GM12878 (cell line): ENCODE measurements around the gene CIAO2A. TPM values are rescaled to one million over a fixed set of nuclear protein-coding genes. Genes with fewer than 3 reads are reported as not detected.

Source experiments
- ATAC-seq: fragments of 200-7000 bp; cut with Tn5 transposase; 3 replicates; pipeline ENCODE4 v1.9.1; 2020; ENCODE audit warnings: mild to moderate bottlenecking, moderate library complexity
- BruUV-seq: library from RNA; stranded (reverse); fragments of 400-500 nt; replicated peaks from 2 replicates; lab custom pipeline; 2021; lab: Mats Ljungman, UMichigan
- CTCF ChIA-PET: fragments of 300-600 bp; sonication (Branson Sonifier 250); formaldehyde crosslinking; extraction: SDS; loops from one replicate; lab custom pipeline; 2021; ENCODE audit warnings: inconsistent platforms; lab: Yijun Ruan, JAX
- POLR2A ChIA-PET: fragments of 350-600 bp; formaldehyde crosslinking; extraction: SDS; loops from one replicate; lab custom pipeline; 2021; ENCODE audit warnings: inconsistent platforms; lab: Charles Lee
- RAD21 ChIA-PET: fragments of 300-600 bp; sonication (Branson Sonifier 250); formaldehyde crosslinking; loops from one replicate; lab custom pipeline; 2023; ENCODE audit warnings: antibody characterized with exemption; ENCODE audit not compliant: unreplicated experiment; lab: Charles Lee
- SMC1A ChIA-PET: fragments of 300-600 bp; sonication (Branson Sonifier 250); formaldehyde crosslinking; loops from one replicate; lab custom pipeline; 2023; ENCODE audit not compliant: unreplicated experiment, uncharacterized antibody; lab: Charles Lee
- DNase-seq: peaks from one replicate; pipeline ENCODE4 v3.0.0-alpha.2; 2011; ENCODE audit warnings: low read depth, low spot score
- FAIRE-seq: peaks from 3 replicates; lab custom pipeline; 2011; peaks lifted over from hg19 to GRCh38; lab: Jason Lieb, UNC
- H2AFZ ChIP-seq: 2 replicates; pipeline ENCODE4 v1.6.0; 2011; ENCODE audit warnings: low read depth, low read length, control low read depth; ENCODE audit not compliant: control insufficient read depth
- H3K27ac ChIP-seq: 2 replicates; pipeline ENCODE4 v1.5.1; 2011; ENCODE audit warnings: control low read depth; ENCODE audit not compliant: control insufficient read depth, insufficient read depth
- H3K27me3 ChIP-seq, 2 experiments: replicated peaks in 1 of 2; 2 replicates each; pipeline versions ENCODE4 v1.6.0 to v1.6.1; 2011; ENCODE audit warnings: low read length in 1 of 2; ENCODE audit not compliant: control insufficient read depth in 2 of 2, insufficient read depth in 2 of 2
- H3K36me3 ChIP-seq, 2 experiments: 2 replicates each; pipeline ENCODE4 v1.5.1; 2011; ENCODE audit warnings: low read length in 1 of 2; ENCODE audit not compliant: control insufficient read depth in 2 of 2, insufficient read depth in 2 of 2
- H3K4me1 ChIP-seq: 2 replicates; pipeline ENCODE4 v1.6.1; 2011; ENCODE audit warnings: mild to moderate bottlenecking, low read length, moderate library complexity, mixed read lengths; ENCODE audit not compliant: control insufficient read depth, insufficient read depth
- H3K4me2 ChIP-seq: 2 replicates; pipeline ENCODE4 v1.6.0; 2011; ENCODE audit warnings: control low read depth; ENCODE audit not compliant: control insufficient read depth, insufficient read depth
- H3K4me3 ChIP-seq: fragments of 200-600 bp; sonication (generic); 2 replicates; pipeline ENCODE4 v1.5.1; 2016
- H3K79me2 ChIP-seq: 2 replicates; pipeline ENCODE4 v1.6.0; 2011; ENCODE audit warnings: low read length; ENCODE audit not compliant: control insufficient read depth, insufficient read depth
- H3K9ac ChIP-seq: 2 replicates; pipeline ENCODE4 v1.8.0; 2011; ENCODE audit warnings: low read length, control low read depth, mixed read lengths; ENCODE audit not compliant: control insufficient read depth, insufficient read depth
- H3K9me3 ChIP-seq: replicated peaks from 3 replicates; pipeline ENCODE4 v1.5.1; 2011; ENCODE audit warnings: mild to moderate bottlenecking, low read length; ENCODE audit not compliant: control insufficient read depth, insufficient read depth
- H4K20me1 ChIP-seq: 2 replicates; pipeline ENCODE4 v1.6.0; 2011; ENCODE audit not compliant: control insufficient read depth, insufficient read depth
- JUNB ChIP-seq: IDR thresholded peaks from 2 replicates; pipeline ENCODE4 v1.6.1; 2016; ENCODE audit warnings: antibody characterized with exemption, mild to moderate bottlenecking
- NBN ChIP-seq: fragments of 450-650 bp; IDR thresholded peaks from 2 replicates; pipeline ENCODE4 v1.6.1; 2016
- ZBTB11 ChIP-seq: fragments of 450-650 bp; formaldehyde crosslinking; IDR thresholded peaks from 2 replicates; pipeline ENCODE4 v1.5.0; 2022; ENCODE audit warnings: mild to moderate bottlenecking, missing genetic modification characterization
- WGBS: methylation state at CpG from one replicate; pipeline ENCODE4 v1.1.6; 2016; ENCODE audit warnings: low lambda C conversion rate; ENCODE audit not compliant: insufficient replicate concordance, insufficient coverage; ENCODE audit errors: missing lambda C conversion rate; 5-methylcytosine and 5-hydroxymethylcytosine counted together
- in situ Hi-C: fragments of 300-500 bp; cut with MboI; formaldehyde crosslinking; loops from 9 replicates; pipeline ENCODE4 v1.14.3; 2018; ENCODE audit warnings: mixed read lengths
- intact Hi-C: fragments of 100-400 bp; cut with micrococcal nuclease; formaldehyde crosslinking; loops from one replicate; pipeline ENCODE4 v1.14.2; 2022; ENCODE audit not compliant: unreplicated experiment
- polyA plus RNA-seq, 11 experiments: library from polyadenylated mRNA; depleted of rRNA in 4 of 11; unstranded in 6 of 11; stranded (reverse) in 5 of 11; fragments of >200 nt; fragmentation: Nextera tagmentation in 4 of 11; fragmentation: Illumina TruSeq in 1 of 11; extraction: Ambion mirVana in 4 of 11; extraction: Trizol in 1 of 11; gene quantifications; 1 replicate in 1 of 11; 2 replicates in 10 of 11; pipeline versions ENCODE4 v1.2.1 to v1.2.3, GENCODE V29; 2011 to 2016; ENCODE audit warnings: inconsistent platforms in 2 of 11, missing spikeins in 2 of 11, low read depth in 1 of 11
- total RNA-seq, 4 experiments: library from RNA; depleted of rRNA in 3 of 4; stranded (reverse); fragments of >200 nt in 3 of 4; fragmentation: Illumina TruSeq in 1 of 4; extraction: Trizol in 1 of 4; gene quantifications; 2 replicates each; pipeline versions ENCODE4 v1.2.1 to v1.2.3, GENCODE V29; 2013 to 2021

The CIAO2A gene
- total and polyA plus RNA-seq, 10 of the 15 experiments (the other 5 are each of a cell fraction or from before 2014, with no cell fraction given): 94.5 to 400 (median 204) TPM

DNA sequence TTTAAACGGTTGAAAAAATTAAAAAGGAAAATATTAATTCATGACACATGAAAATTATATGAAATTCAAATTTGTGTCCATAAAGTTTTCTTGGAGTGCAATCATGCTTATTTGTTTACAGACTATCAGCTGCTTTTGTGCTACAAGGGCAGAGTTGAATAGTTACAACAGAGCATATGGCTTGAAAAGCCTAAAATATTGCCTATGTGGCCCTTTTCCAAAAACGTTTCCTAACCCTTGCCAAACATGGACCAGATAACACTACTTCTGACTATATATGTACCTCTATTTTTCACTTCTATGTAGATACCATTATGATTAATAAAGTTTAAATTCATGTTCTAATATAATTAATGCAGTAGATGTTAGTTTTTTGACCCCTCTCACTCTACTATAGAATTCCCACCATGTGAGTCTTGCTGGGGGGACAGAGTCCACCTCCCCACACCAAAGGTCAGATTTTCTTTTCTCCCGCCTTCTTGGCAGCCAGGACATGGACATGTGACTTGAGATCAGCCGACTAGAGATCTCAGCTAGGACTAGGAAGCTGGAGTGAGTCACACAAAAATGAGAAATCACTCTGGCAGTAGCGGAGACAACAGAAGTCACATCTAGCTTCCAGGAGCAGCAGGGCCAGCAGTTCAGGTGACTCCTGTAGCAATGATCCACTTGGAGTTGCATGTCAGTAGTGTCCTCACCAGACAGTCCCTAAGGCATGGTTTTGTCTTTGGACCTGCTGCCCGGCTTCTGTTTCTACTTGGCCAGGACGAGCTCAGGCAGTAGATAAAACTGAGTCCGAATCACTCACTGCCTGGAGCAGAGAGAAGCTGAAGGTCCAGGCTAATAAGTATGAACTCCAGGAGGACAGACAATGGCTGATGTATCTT is 22.4 kb downstream of the CIAO2A start:
- Histone ChIP-seq H2AFZ (no peak overlapping the region), H3K27me3 (no peaks in the 10 kb centered on the region), H3K4me3 (no peak overlapping the region), H4K20me1 (no peaks in the 10 kb centered on the region), H3K4me2 (no peak overlapping the region), H3K36me3 (peaks cover 7 to 23% of the 10 kb centered on the region in 2 experiments), H3K27ac (no peak overlapping the region), H3K79me2 (no peaks in the 10 kb centered on the region), H3K9me3 (no peaks in the 10 kb centered on the region), H3K9ac (no peak overlapping the region), H3K4me1 (peaks cover 13% of the 10 kb centered on the region)
- no peak for FAIRE-seq
- in situ Hi-C loops (no loop called here), intact Hi-C loops (no loop called here)
- WGBS: 89% methylated on average over 8 of the region's 8 CpGs
- no TSS peak for BruUV-seq
- DNase-seq: no peak
- ChIA-PET CTCF (interaction anchor here (1.0 to 9.2 kb wide), 11 partner anchors 7 to 459 kb away, joined by 3 to 87 read pairs (median 4); partner anchors contain the start of genes CIAO2A and DAPK2), POLR2A (interaction anchor here (0.6 to 1.3 kb wide), 3 partner anchors 20 to 182 kb away, joined by 3 read pairs; no protein-coding TSS in a partner anchor), RAD21 (interaction anchor here (2.3 kb wide), 1 partner anchor 245 kb away, joined by 5 read pairs; no protein-coding TSS in a partner anchor), SMC1A (interaction anchor here (0.7 to 7.6 kb wide), 10 partner anchors 18 to 461 kb away, joined by 3 to 94 read pairs (median 6); partner anchors contain the start of gene CIAO2A)
- no peak for ATAC-seq
- TF ChIP-seq ZBTB11 (CRISPR knock-in tag): no peak
- no peak for TF ChIP-seq NBN
- no peak for TF ChIP-seq JUNB
